Stimulated activated naive B cell treated with anti-CD40 and anti-IgM and Interleukin-4, amounts not matched to agents 10 μg/mL and 1 μg/mL and 100 μg/mL, for 72 hours (primary cell): ENCODE data around the gene ZNF775.

ENCODE experiments used
- ATAC-seq, 2 donors: fragments of 150-1000 bp; cut with Tn5 transposase; replicated peaks; 2 replicates each; pipeline ENCODE4 v1.10.0; 2021; ENCODE audit warnings: moderate library complexity in 1 of 2
- DNase-seq: peaks from one replicate; pipeline ENCODE4 v3.0.0; 2021
- H3K27ac Mint-ChIP-seq: one replicate; pipeline ENCODE4 v1.8.0; 2022; ENCODE audit warnings: mild to moderate bottlenecking, mixed read lengths
- H3K27me3 Mint-ChIP-seq, 2 donors: one replicate each; pipeline ENCODE4 v1.8.0; 2022; ENCODE audit warnings: mixed read lengths in 2 of 2
- H3K36me3 Mint-ChIP-seq, 2 donors: one replicate each; pipeline ENCODE4 v1.8.0; 2022; ENCODE audit warnings: mixed read lengths in 2 of 2, mild to moderate bottlenecking in 1 of 2
- H3K4me1 Mint-ChIP-seq, 2 donors: one replicate each; pipeline ENCODE4 v1.8.0; 2022; ENCODE audit warnings: mixed read lengths in 2 of 2, mild to moderate bottlenecking in 1 of 2
- H3K4me3 Mint-ChIP-seq, 2 donors: one replicate each; pipeline ENCODE4 v1.8.0; 2022; ENCODE audit warnings: mild to moderate bottlenecking in 2 of 2, mixed read lengths in 2 of 2, moderate library complexity in 1 of 2
- H3K9me3 Mint-ChIP-seq, 2 donors: one replicate each; pipeline ENCODE4 v1.8.0; 2022; ENCODE audit warnings: mixed read lengths in 2 of 2, mild to moderate bottlenecking in 1 of 2

ZNF775 gene

DNA sequence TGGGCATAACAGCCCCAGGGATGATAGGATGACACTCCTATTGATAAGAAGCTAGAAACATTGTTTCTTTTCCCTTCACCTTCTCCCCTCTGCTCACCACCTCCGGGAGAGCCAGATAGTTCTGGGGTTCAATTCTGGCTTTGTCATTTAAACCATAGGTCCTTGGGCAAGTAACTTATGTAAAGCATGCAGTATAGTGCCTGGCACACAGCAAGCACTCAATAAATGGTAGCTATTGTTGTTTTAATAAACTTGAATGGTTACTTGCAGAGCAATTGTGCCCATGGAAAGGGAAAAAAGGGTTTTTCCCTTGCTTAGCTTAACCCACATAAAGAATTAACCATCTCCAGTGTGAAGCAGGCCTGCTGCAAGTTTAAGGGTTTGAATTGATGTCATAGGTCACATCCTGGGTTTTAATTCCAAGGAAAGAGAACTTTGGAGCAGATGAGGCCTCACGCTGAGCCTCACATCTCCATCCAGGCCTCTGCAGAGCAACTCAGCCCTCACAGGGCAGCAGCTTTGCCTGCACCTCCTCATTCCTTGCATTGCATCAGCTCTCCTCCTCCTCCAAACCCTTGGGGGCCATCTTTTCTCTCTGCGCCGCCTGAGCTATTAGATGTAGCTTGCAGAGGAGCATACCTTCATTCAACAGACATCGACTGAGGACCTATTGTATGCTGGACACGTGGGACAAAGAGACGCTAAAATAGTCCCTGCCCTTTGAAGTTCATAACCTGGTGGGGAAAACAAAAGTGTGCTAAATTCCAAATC lies 22.9 kb downstream of the ZNF775 start:
- Mint-ChIP-seq H3K9me3 (no peaks in the 10 kb centered on the region), H3K27me3 (no peaks in the 10 kb centered on the region), H3K4me1 (peaks cover 53 to 79% of the 10 kb centered on the region in 2 donors), H3K27ac (peak overlapping the region; percentile 63), H3K4me3 (peak overlapping the region; percentile 43 to 65), H3K36me3 (peaks cover 24 to 26% of the 10 kb centered on the region in 2 donors)
- no peak for DNase-seq
- no peak for ATAC-seq

GRCh38 chr7:150402671-150403321 lies 23.7 kb downstream of the ZNF775 start:
- ATAC-seq (no peak), DNase-seq (no peak)
- Mint-ChIP-seq H3K9me3 (no peaks in the 10 kb centered on the region), H3K27me3 (no peaks in the 10 kb centered on the region), H3K27ac (peak overlapping the region; percentile 78), H3K4me1 (peaks cover 56 to 82% of the 10 kb centered on the region in 2 donors), H3K4me3 (peak overlapping the region; percentile 7 to 53), H3K36me3 (peaks cover 26 to 27% of the 10 kb centered on the region in 2 donors)

DNA sequence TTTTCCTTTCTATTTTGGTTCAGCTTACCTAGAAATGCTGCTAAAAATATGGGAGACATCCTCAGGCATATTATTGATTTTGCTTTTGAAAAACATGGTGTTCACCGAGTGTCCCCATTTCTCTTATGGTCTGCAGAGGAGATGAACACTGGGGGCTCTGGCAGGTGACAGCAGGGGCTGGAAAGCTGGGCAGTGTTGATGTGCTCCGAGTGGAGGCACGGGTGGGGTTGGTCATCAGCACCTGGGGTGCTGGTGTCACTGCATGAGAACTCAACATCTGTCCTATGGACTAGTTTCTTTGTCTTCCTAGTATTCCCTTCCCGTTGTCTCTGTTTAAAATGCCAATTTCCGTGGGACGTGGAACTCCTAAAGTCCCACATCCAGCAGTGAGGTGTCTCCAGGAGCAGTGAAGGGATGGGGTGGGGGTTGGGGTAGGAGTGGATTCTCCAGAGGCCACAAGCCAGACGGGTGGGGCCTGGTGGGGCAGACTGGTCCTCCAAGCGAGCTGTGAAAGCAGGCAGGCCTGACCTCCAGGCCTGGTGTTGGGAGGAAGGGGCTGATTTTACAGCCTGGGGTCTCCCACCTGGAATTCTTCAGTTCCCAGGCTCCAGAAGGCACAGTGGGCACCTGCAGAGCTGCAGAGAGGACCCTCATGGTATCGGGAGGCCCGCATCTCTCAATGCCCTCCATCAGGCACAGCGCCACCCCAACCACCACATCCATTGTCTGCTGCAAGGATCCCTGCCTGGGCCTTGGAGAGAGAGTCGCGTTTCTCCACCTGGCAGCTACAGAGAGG lies 24.4 kb downstream of the ZNF775 start:
- ATAC-seq, result no peak
- peak overlapping the region; percentile 96 for H3K27ac Mint-ChIP-seq

DNA sequence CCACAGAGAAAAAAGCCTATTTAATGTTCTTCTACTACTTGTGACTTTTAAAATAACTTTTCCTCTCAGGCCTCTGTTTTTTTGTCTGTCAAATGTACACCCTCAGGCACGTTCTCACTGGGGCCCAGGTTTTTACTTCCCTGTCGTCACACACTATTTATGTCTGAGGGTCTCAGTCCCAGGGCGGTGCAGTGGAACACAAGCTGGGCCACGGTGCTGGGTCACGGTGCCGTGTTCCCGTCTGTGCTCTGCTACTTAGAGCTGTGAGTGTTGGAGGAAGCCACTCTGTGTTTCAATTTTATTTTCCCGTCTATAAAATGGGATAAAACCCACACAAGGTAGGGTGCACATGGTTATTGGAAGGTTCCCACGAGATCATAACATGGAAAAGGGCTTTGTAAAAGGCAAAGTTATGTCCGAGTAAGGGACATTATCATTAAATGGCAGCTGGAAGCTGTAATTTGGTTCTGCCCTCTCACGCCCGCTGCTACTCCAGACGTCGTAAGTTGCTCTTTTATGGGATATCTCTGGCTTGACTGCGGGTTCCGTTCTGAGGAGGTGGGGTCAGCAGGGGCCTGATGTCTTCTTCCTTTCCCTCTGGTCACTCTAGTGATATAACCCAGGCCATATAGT lies 25.2 kb downstream of the ZNF775 start:
- no peak for ATAC-seq
- Mint-ChIP-seq H3K27ac (peak overlapping the region; percentile 96), H3K4me1 (peaks cover 61 to 85% of the 10 kb centered on the region in 2 donors), H3K27me3 (no peaks in the 10 kb centered on the region), H3K36me3 (peaks cover 21 to 26% of the 10 kb centered on the region in 2 donors), H3K4me3 (peak overlapping the region; percentile 89 to 92), H3K9me3 (no peaks in the 10 kb centered on the region)
- DNase-seq, result no peak

More for the DNA sequence above, 24.4 kb downstream of the ZNF775 start:
- no peaks in the 10 kb centered on the region for H3K27me3 Mint-ChIP-seq
- H3K4me3 Mint-ChIP-seq, result peak overlapping the region in 1 of 2 donors; percentile 89
- peaks cover 22 to 24% of the 10 kb centered on the region in 2 donors for H3K36me3 Mint-ChIP-seq
- no peak for DNase-seq
- H3K9me3 Mint-ChIP-seq, result no peaks in the 10 kb centered on the region
- H3K4me1 Mint-ChIP-seq, result peaks cover 57 to 85% of the 10 kb centered on the region in 2 donors

DNA sequence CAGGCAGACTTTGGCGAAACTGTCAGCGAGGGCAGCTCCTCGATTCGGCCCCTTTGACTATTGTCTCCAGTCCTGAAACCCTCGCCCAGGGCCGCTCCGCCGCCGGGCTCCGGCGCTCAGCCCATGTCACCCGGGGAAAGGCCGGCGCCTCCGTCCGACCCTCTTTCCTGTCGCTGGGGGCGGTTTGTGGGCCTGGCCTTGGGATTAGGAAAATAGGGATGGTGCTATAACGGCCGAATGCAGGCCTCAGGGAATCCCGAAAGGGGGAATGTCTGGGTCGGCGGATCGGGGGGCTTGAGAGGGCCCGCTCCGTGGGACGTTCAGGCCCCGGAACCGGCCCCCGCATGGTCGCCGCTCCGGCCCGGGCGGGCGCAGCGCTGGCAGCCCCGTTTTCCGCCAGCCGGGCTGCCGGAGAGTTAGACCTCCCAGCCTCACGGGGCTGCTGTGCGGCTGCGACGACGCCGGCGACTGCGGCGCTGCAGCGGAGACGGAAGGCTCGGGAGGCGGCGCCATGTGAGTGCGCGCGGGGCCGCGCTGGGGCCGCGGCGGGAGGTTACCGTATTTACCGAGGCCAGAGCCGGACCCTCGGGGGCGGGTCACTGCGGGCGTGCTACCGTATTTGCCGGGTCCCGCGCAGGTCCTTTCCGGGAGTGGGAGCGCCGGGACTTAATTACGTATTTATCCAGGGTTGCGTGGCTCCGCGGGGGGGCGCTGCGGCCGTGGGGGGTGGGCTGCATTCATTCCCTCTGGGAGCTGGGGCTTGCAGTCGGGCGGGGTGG lies 25.9 kb downstream of the ZNF775 start:
- Mint-ChIP-seq H3K36me3 (peaks cover 21 to 31% of the 10 kb centered on the region in 2 donors), H3K27ac (peak overlapping the region; percentile 96), H3K4me3 (peak overlapping the region; percentile 89 to 92), H3K27me3 (no peaks in the 10 kb centered on the region), H3K4me1 (peaks cover 60 to 84% of the 10 kb centered on the region in 2 donors), H3K9me3 (no peaks in the 10 kb centered on the region)
- ATAC-seq (peak; percentile 33 to 43), DNase-seq (peak; percentile 83)

DNA sequence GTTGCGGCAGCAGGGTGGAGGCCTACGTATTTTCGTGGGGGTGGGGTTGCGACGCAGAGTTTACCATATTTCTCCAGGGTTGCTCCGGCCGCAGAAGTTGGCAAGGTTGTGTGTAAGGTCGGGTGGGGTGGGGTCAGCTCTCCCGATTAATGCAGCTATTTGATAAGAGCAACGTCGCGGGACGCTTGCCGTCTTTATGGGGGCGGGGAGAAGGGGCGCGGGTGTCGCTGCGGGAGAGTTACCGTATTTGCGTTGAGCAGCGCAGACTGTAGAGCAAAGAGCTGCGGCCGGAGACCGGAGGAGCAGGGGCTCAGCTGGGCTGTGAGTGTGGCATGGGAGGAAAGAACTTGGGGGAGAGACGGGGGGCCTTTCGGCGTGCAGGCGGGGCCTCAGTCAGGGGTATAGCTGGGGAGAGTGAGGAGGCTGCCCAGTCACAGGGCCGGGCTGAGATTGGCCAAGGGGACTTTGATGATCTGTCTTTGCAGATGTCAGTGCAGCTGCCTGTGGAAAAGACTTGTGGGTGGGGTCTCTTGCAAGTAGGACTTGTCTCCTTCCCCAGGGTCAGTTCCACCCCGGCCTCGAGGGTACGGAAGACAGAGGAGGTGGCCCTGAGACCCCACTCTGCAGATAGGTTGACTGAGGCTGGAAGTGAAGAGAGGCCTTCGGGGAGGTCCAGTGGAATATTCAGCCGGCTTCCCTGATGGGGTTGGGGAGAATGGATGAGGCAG lies 26.6 kb downstream of the ZNF775 start:
- Mint-ChIP-seq H3K4me3 (peak overlapping the region; percentile 89 to 92), H3K9me3 (no peaks in the 10 kb centered on the region), H3K4me1 (peaks cover 55 to 81% of the 10 kb centered on the region in 2 donors), H3K36me3 (peaks cover 22 to 32% of the 10 kb centered on the region in 2 donors), H3K27ac (peak overlapping the region; percentile 96), H3K27me3 (no peaks in the 10 kb centered on the region)
- DNase-seq (peak; percentile 18), ATAC-seq (peak in 1 of 2 donors; percentile 5)

DNA sequence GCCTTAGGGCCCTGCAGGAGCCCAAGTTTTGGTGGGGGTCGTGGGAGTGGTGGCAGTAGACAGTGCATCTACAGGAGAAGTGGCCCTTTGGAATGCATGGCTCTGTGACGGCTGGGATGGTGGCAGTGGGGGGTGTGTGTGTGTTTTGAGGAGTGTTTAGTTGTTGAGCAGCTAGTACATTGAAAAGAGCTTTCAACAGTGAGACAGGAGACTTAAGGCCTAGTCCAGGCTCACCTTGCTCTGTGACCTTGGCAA lies 27.1 kb downstream of the ZNF775 start:
- Mint-ChIP-seq H3K4me3 (peak overlapping the region; percentile 89 to 92), H3K27ac (peak overlapping the region; percentile 96), H3K36me3 (peaks cover 27 to 37% of the 10 kb centered on the region in 2 donors), H3K4me1 (peaks cover 54 to 81% of the 10 kb centered on the region in 2 donors), H3K9me3 (no peaks in the 10 kb centered on the region), H3K27me3 (no peaks in the 10 kb centered on the region)
- no peak for DNase-seq
- ATAC-seq, result no peak

DNA sequence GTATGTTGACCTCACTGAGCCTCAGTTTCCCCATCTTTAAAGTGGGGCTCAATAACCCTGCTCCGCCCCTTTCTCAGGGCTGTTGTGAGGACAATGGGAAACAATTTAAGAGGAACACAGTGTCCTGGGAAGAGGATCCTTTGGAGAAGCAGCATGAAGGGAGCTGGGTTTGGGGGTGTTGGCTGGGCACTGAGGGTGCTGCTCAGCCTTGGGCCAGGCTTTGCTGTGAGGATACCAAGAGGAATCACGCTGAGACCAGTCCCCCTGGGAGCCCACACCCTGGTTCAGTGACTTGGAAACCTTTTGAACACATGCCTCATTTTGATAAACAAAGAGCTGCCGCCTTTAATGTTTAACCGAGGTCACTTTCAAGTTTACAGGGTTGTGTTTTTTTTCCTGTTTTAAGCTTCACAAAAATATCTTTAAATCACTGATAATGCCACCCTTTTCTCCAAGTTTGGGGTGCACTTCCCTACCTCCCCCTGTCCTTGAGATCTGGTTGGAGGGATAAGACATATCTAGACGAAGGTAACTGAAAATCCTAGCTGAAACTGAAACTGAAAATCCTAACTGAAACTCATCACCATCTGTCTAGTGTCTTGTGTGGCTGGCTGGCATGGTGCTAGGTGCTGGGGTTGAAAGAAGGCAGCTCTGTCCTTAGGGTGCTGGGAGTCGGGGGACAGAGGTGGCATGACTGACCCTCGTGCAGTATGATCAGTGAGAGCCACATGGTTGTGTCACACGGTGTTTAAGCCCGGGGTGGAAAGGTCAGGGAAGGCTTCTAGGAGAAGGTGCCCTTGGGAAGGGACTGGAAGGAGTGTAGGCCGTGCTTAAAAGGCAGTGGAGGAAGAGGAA lies 27.7 kb downstream of the ZNF775 start:
- peak; percentile 61 for DNase-seq
- no peaks in the 10 kb centered on the region for H3K27me3 Mint-ChIP-seq
- H3K27ac Mint-ChIP-seq, result peak overlapping the region; percentile 96
- H3K9me3 Mint-ChIP-seq, result no peaks in the 10 kb centered on the region
- peak overlapping the region; percentile 89 to 92 for H3K4me3 Mint-ChIP-seq
- H3K4me1 Mint-ChIP-seq, result peaks cover 51 to 81% of the 10 kb centered on the region in 2 donors
- peak; percentile 55 to 62 for ATAC-seq
- H3K36me3 Mint-ChIP-seq, result peaks cover 32 to 40% of the 10 kb centered on the region in 2 donors

GRCh38 chr7:150407588-150408392 lies 28.7 kb downstream of the ZNF775 start:
- ATAC-seq (no peak), DNase-seq (no peak)
- Mint-ChIP-seq H3K27me3 (no peaks in the 10 kb centered on the region), H3K9me3 (no peaks in the 10 kb centered on the region), H3K36me3 (peaks cover 42 to 47% of the 10 kb centered on the region in 2 donors), H3K4me3 (peak overlapping the region; percentile 89 to 92), H3K4me1 (peaks cover 53 to 81% of the 10 kb centered on the region in 2 donors), H3K27ac (peak overlapping the region; percentile 94)

DNA sequence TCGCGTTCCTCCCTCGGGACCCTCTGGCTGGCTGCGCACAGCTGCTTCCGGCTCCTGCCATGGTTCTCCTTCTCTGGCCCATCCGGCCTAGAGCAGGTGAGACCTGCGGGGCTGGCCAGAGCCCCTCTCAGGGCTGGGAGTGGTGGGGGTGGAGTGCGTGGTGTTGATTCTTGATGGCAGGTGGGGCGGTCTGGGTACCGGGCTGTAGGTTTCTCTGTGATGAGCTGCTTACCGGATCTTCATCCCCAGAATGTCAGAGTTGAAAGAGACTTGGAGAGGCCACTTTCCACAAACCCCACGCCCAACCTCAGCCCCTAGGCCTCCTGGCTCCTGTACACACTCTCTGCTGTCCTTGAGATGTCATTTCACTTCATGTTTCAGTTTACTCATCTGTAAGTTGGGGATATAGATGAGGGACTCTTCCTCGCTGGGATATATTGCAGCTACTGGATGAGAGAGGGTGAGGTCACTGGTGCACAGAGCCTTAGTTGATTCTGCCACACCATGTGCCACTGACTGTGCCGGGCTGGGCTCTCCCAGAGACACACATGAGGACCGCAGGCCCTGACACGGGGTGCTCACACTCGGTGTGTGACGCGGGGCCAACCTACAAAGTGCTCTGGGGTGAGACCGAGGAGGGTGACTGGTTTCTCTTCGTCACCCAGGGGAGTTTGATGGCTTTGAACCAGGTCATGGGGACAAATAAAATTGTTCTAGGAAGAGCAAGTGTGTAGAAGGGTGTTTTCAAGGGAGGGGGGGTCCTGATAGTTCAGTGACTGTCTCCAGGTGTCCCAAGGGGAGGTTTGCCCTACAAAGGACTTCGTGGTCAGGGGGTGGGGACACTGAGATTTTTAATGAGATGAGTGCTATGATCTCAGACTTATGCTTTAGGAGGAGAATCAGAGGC lies 29.5 kb downstream of the ZNF775 start:
- H3K9me3 Mint-ChIP-seq, result no peaks in the 10 kb centered on the region
- peak overlapping the region; percentile 58 to 59 for H3K4me3 Mint-ChIP-seq
- DNase-seq (peak; percentile 88), ATAC-seq (peak; percentile 76 to 78)
- H3K36me3 Mint-ChIP-seq, result peaks cover 50 to 51% of the 10 kb centered on the region in 2 donors
- H3K4me1 Mint-ChIP-seq, result peaks cover 60 to 81% of the 10 kb centered on the region in 2 donors
- H3K27ac Mint-ChIP-seq, result peak overlapping the region; percentile 94
- H3K27me3 Mint-ChIP-seq, result no peaks in the 10 kb centered on the region
